H1 (cell line): ENCODE results near the gene RSPH6A. TPM values are rescaled to one million over a fixed set of nuclear protein-coding genes. Genes with fewer than 3 reads are reported as not detected.

Experiments used
- RNF2 ChIP-seq: fragments of 200-900, 300-1000 bp; sonication (generic); IDR thresholded peaks from 2 replicates; pipeline ENCODE4 v1.7.1; 2016; ENCODE audit warnings: borderline replicate concordance, low read depth, mild to moderate bottlenecking, antibody characterized with exemption, low read length; ENCODE audit not compliant: poor library complexity, severe bottlenecking; ENCODE audit errors: missing control alignments
- TBP ChIP-seq: IDR thresholded peaks from 2 replicates; pipeline ENCODE4 v1.6.1; 2011; ENCODE audit warnings: low read depth, low read length, improper control_type of control experiment
- polyA plus RNA-seq, 7 experiments: library from polyadenylated mRNA; depleted of rRNA in 3 of 7; stranded (reverse) in 5 of 7; unstranded in 2 of 7; fragments of >200 nt in 5 of 7; fragments of 200-250 nt in 2 of 7; gene quantifications; 1 replicate in 5 of 7; 2 replicates in 1 of 7; 4 replicates in 1 of 7; pipeline versions ENCODE4 v1.2.1 to v1.2.3, GENCODE V29; 2011 to 2013; ENCODE audit warnings: missing spikeins in 2 of 7, mixed read lengths in 2 of 7
- total RNA-seq: library from RNA; stranded (reverse); fragmentation: NEBNext Ultra II Directional; extraction: Animal tissue kit (Norgen Biotek cat#: 25700); gene quantifications from 2 replicates; pipeline ENCODE4 v1.2.1, GENCODE V29; 2021

RSPH6A gene
- total and polyA plus RNA-seq, 2 of the 8 experiments (the other 6 are each of a cell fraction or from before 2014, with no cell fraction given): 0.05 to 0.19 TPM

GRCh38 chr19:45825917-45826893 lies 11.1 kb upstream of the RSPH6A start (continued):
- TF ChIP-seq TBP (no peak), RNF2 (no peak)
